Liver (tissue), 9 donors: ENCODE data around the gene ZNF22. TPM values are rescaled to one million over a fixed set of nuclear protein-coding genes. Genes with fewer than 3 reads are reported as not detected.

Source experiments
- DNase-seq: peaks from one replicate; pipeline ENCODE4 v3.0.0-alpha.2; 2017; ENCODE audit warnings: low spot score
- H3K27ac ChIP-seq, 2 donors: one replicate each; pipeline ENCODE4 v1.7.0; 2013; ENCODE audit warnings: inconsistent platforms in 2 of 2, low read length in 2 of 2, control low read depth in 1 of 2, low read depth in 1 of 2, mild to moderate bottlenecking in 1 of 2
- H3K27me3 ChIP-seq, 4 donors: one replicate each; pipeline versions ENCODE4 v1.6.1 to v1.7.0; 2013; ENCODE audit warnings: low read length in 3 of 4, inconsistent platforms in 1 of 4, mild to moderate bottlenecking in 1 of 4, moderate library complexity in 1 of 4; ENCODE audit not compliant: control insufficient read depth in 4 of 4, insufficient read depth in 4 of 4
- H3K36me3 ChIP-seq, 4 donors: one replicate each; pipeline versions ENCODE4 v1.6.1 to v1.7.0; 2013; ENCODE audit warnings: low read length in 3 of 4, mild to moderate bottlenecking in 3 of 4, low read depth in 1 of 4, moderate library complexity in 1 of 4; ENCODE audit not compliant: control insufficient read depth in 4 of 4, insufficient read depth in 3 of 4
- H3K4me1 ChIP-seq, 4 donors: one replicate each; pipeline versions ENCODE4 v1.6.1 to v1.7.0; 2013; ENCODE audit warnings: low read length in 3 of 4, mild to moderate bottlenecking in 3 of 4, moderate library complexity in 1 of 4; ENCODE audit not compliant: control insufficient read depth in 4 of 4, insufficient read depth in 4 of 4
- H3K4me3 ChIP-seq, 3 donors: one replicate each; pipeline versions ENCODE4 v1.6.1 to v1.7.0; 2013; ENCODE audit warnings: low read length in 3 of 3, control low read depth in 1 of 3, low read depth in 1 of 3, mild to moderate bottlenecking in 1 of 3
- H3K9ac ChIP-seq, 2 donors: one replicate each; pipeline ENCODE4 v1.7.0; 2013; ENCODE audit warnings: low read length in 2 of 2, mild to moderate bottlenecking in 2 of 2, moderate library complexity in 2 of 2, control low read depth in 1 of 2, low read depth in 1 of 2
- H3K9me3 ChIP-seq, 4 donors: one replicate each; pipeline versions ENCODE4 v1.6.1 to v1.7.0; 2013; ENCODE audit warnings: low read length in 3 of 4; ENCODE audit not compliant: control insufficient read depth in 4 of 4
- EGR1 ChIP-seq, 2 donors: IDR thresholded peaks; 2 replicates each; pipeline ENCODE4 v1.6.1; 2016 to 2018; ENCODE audit warnings: antibody characterized with exemption in 2 of 2, low read depth in 2 of 2
- FOXA2 ChIP-seq: IDR thresholded peaks from 2 replicates; pipeline ENCODE4 v1.6.1; 2016; ENCODE audit warnings: antibody characterized with exemption
- GABPA ChIP-seq, 2 donors: IDR thresholded peaks in 1 of 2; conservative IDR thresholded peaks in 1 of 2; 2 replicates each; pipeline ENCODE4 v1.6.1; 2016; ENCODE audit warnings: antibody characterized with exemption in 2 of 2, mild to moderate bottlenecking in 1 of 2, moderate library complexity in 1 of 2
- HNF4A ChIP-seq, 2 donors: conservative IDR thresholded peaks; 2 replicates each; pipeline ENCODE4 v1.6.1; 2016; ENCODE audit warnings: antibody characterized with exemption in 2 of 2, mild to moderate bottlenecking in 2 of 2
- HNF4G ChIP-seq: IDR thresholded peaks from 2 replicates; pipeline ENCODE4 v1.6.1; 2016; ENCODE audit warnings: antibody characterized with exemption
- NR2F2 ChIP-seq: IDR thresholded peaks from 2 replicates; pipeline ENCODE4 v1.6.1; 2016; ENCODE audit warnings: antibody characterized with exemption
- RAD21 ChIP-seq, 2 donors: IDR thresholded peaks; 2 replicates each; pipeline ENCODE4 v1.6.1; 2016; ENCODE audit warnings: antibody characterized with exemption in 2 of 2, mild to moderate bottlenecking in 2 of 2
- RXRA ChIP-seq, 2 donors: IDR thresholded peaks; 2 replicates each; pipeline ENCODE4 v1.6.1; 2017 to 2018; ENCODE audit warnings: antibody characterized with exemption in 2 of 2, mild to moderate bottlenecking in 1 of 2
- SP1 ChIP-seq: IDR thresholded peaks from 2 replicates; pipeline ENCODE4 v1.6.1; 2018; ENCODE audit warnings: antibody characterized with exemption, mild to moderate bottlenecking
- TAF1 ChIP-seq: conservative IDR thresholded peaks from 2 replicates; pipeline ENCODE4 v1.6.1; 2016; ENCODE audit warnings: antibody characterized with exemption, mild to moderate bottlenecking
- YY1 ChIP-seq: IDR thresholded peaks from 2 replicates; pipeline ENCODE4 v1.6.1; 2016; ENCODE audit warnings: antibody characterized with exemption, mild to moderate bottlenecking
- ZBTB33 ChIP-seq: IDR thresholded peaks from 2 replicates; pipeline ENCODE4 v1.6.1; 2016; ENCODE audit warnings: antibody characterized with exemption
- WGBS: extraction: QIAGEN DNeasy Blood & Tissue Kit; methylation state at CpG from one replicate; pipeline ENCODE4 v1.1.7; 2013; 5-methylcytosine and 5-hydroxymethylcytosine counted together
- polyA plus RNA-seq, 2 donors: library from polyadenylated mRNA; stranded (reverse) in 1 of 2; unstranded in 1 of 2; fragments of 200-250 nt in 1 of 2; fragments of >200 nt in 1 of 2; fragmentation: Nextera tagmentation in 1 of 2; extraction: Ambion mirVana in 1 of 2; gene quantifications; one replicate each; pipeline versions ENCODE4 v1.2.1 to v1.2.3, GENCODE V29; 2013 to 2015
- total RNA-seq, 2 donors: library from RNA; depleted of rRNA; stranded (reverse); fragments of >200 nt; gene quantifications; one replicate each; pipeline ENCODE4 v1.2.3, GENCODE V29; 2014
- TF ChIP-seq, protein P1 (sequence below): fragments of 150-350 bp; IDR thresholded peaks from 2 replicates; pipeline ENCODE4 v1.5.1; 2017; ENCODE audit warnings: improper control_type of control experiment, low read depth, low read length; ENCODE audit not compliant: missing input control
- TF ChIP-seq, protein P2 (sequence below): IDR thresholded peaks from 2 replicates; pipeline ENCODE4 v1.6.1; 2016; ENCODE audit warnings: antibody characterized with exemption
- TF ChIP-seq, protein P3 (sequence below): IDR thresholded peaks from 2 replicates; pipeline ENCODE4 v1.6.1; 2016; ENCODE audit warnings: antibody characterized with exemption
- donor health status: healthy.
- donor health status: healthy.
- donor health status: healthy.
- donor health status: healthy.
- donor health status: healthy.

The ZNF22 gene
- total and polyA plus RNA-seq, 4 donors = 10.3 to 22.6 (median 20.3) TPM

DNA sequence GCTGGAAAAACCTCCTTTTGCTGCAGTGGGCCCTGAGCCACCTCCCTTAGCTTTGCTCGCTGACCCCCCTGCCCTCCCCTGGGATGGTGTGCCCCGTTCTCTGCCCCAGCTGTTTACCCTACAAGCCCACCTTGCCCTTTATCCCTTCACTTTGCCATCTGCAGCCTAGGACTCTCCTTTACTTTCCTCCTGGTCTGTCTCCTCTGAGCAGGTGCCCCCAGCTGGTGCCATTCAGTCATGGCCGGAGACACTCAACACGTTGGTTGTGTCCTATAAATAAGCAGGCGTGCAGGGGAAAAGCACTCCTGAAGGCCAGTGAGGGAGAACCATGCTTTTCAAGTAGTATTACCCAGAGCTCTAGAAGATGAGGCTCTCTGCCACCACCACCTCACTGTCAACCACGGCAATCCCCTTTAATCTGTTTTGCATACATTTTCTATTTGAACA is 35.0 kb upstream of the ZNF22 start:
- H3K4me1 ChIP-seq = peaks cover 2 to 40% (median 14%) of the 10 kb centered on the region in 4 donors
- H3K27ac ChIP-seq = no peak overlapping the region
- H3K36me3 ChIP-seq = no peaks in the 10 kb centered on the region
- H3K27me3 ChIP-seq = no peaks in the 10 kb centered on the region
- WGBS = 91% methylated on average over 6 of the region's 6 CpGs
- DNase-seq = no peak
- H3K4me3 ChIP-seq = no peak overlapping the region
- TF ChIP-seq RXRA (IDR thresholded peaks at IDR 0.05) = no peak
- TF ChIP-seq FOXA2 = no peak
- TF ChIP-seq, protein P1, sequence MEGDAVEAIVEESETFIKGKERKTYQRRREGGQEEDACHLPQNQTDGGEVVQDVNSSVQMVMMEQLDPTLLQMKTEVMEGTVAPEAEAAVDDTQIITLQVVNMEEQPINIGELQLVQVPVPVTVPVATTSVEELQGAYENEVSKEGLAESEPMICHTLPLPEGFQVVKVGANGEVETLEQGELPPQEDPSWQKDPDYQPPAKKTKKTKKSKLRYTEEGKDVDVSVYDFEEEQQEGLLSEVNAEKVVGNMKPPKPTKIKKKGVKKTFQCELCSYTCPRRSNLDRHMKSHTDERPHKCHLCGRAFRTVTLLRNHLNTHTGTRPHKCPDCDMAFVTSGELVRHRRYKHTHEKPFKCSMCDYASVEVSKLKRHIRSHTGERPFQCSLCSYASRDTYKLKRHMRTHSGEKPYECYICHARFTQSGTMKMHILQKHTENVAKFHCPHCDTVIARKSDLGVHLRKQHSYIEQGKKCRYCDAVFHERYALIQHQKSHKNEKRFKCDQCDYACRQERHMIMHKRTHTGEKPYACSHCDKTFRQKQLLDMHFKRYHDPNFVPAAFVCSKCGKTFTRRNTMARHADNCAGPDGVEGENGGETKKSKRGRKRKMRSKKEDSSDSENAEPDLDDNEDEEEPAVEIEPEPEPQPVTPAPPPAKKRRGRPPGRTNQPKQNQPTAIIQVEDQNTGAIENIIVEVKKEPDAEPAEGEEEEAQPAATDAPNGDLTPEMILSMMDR = no peak
- no peak for TF ChIP-seq TAF1
- TF ChIP-seq NR2F2 = no peak
- no peak for TF ChIP-seq RAD21 (IDR thresholded peaks at IDR 0.05)
- TF ChIP-seq GABPA (IDR thresholded peaks at IDR 0.05 in 1 of 2, conservative IDR thresholded peaks at IDR 0.05 in 1 of 2) = no peak
- TF ChIP-seq SP1 = no peak
- no peak for TF ChIP-seq HNF4G
- H3K9me3 ChIP-seq = no peaks in the 10 kb centered on the region
- H3K9ac ChIP-seq = no peak overlapping the region

DNA sequence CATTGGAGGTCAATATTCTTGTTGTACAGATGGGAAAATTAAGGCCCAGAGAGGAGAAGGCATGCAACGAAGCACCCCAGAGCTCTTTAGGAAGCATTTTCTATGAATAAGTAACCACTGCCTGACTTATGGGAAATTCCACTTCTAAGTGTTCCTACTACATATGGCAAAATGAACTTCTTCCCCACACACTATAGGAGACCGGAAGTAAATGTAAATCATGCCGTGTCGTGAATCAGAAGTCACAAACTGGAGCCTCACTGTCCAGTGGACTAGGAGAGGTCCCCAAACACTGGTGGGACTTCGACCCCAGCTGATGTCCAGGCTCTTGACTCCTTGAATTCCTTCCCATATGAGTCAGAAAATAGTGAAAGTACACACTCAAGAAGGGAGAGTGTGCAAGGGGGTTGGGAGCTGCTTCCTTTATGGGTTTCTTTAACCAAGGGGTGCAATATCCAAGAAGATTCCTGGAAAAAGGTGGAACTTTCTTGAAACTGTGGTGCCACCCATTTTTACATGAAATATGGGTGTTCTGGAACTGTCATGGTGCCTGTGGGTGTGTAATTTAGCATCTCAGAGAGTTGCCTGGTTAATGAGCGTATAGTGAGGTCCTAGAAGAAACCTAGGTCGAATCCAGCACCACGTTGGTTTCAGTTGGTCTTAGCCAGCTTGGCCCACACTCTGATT is 34.5 kb upstream of the ZNF22 start:
- H3K27ac ChIP-seq = no peak overlapping the region
- no peak overlapping the region for H3K4me3 ChIP-seq
- DNase-seq = no peak
- 83% methylated on average over 8 of the region's 8 CpGs for WGBS
- peaks cover 2 to 34% (median 13%) of the 10 kb centered on the region in 4 donors for H3K4me1 ChIP-seq
- TF ChIP-seq, protein P2, sequence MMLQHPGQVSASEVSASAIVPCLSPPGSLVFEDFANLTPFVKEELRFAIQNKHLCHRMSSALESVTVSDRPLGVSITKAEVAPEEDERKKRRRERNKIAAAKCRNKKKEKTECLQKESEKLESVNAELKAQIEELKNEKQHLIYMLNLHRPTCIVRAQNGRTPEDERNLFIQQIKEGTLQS = no peak
- TF ChIP-seq, protein P3, sequence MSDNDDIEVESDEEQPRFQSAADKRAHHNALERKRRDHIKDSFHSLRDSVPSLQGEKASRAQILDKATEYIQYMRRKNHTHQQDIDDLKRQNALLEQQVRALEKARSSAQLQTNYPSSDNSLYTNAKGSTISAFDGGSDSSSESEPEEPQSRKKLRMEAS = no peak
- TF ChIP-seq RAD21 (IDR thresholded peaks at IDR 0.05) (no peak), HNF4G (no peak), HNF4A (conservative IDR thresholded peaks at IDR 0.05) (no peak), SP1 (no peak), YY1 (no peak), EGR1 (IDR thresholded peaks at IDR 0.05; ENCODE audit: low read depth in 2 of 2) (no peak), FOXA2 (no peak), ZBTB33 (no peak), RXRA (IDR thresholded peaks at IDR 0.05) (no peak)
- no peaks in the 10 kb centered on the region for H3K36me3 ChIP-seq
- H3K9me3 ChIP-seq = no peaks in the 10 kb centered on the region
- H3K27me3 ChIP-seq = no peaks in the 10 kb centered on the region
- H3K9ac ChIP-seq = no peak overlapping the region
